GM12872 (cell line): ENCODE results near the gene HTR6.
A peak's percentile ranks its signal among the peaks of the same experiment; 100 is the strongest.

Source experiments
- TF ChIP-seq, protein P1 (sequence below): IDR thresholded peaks from 3 replicates; pipeline ENCODE4 v1.5.1; 2011; ENCODE audit warnings: low read depth, mild to moderate bottlenecking, low read length, moderate library complexity; ENCODE audit not compliant: insufficient read depth

Gene HTR6

DNA sequence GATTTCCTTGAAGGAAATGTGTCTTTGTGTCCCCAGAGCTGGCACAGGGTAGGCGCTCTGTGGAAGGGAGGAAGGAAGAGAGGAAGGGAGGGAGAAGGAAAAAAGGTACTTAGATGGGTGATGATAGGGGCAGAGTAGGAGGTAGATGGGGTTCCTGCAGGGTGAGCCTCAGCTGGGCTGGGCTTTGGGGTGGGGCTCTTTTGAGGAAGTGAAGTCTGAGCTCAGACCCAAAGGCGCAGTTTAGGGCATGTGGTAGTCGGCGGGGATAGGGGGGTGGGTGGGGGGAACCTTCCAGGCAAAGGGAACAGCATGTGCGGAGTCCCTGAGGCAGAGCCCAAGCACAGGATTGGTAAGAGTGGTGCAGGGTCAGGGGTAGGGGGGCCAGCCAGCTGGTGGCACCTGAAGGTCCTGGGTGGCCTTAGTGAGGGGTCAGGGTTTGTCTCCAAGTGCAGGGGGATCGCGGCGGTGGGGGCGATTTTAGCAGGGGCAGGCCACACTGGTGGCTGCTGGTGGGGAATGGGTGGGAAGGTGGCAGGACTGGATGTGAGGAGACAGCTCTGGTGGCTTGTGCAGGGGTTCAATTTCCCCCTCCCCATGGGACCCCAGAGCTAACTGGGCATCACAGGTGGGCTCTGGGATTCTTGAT, 8.4 kb upstream of the HTR6 start:
- TF ChIP-seq, protein P1, sequence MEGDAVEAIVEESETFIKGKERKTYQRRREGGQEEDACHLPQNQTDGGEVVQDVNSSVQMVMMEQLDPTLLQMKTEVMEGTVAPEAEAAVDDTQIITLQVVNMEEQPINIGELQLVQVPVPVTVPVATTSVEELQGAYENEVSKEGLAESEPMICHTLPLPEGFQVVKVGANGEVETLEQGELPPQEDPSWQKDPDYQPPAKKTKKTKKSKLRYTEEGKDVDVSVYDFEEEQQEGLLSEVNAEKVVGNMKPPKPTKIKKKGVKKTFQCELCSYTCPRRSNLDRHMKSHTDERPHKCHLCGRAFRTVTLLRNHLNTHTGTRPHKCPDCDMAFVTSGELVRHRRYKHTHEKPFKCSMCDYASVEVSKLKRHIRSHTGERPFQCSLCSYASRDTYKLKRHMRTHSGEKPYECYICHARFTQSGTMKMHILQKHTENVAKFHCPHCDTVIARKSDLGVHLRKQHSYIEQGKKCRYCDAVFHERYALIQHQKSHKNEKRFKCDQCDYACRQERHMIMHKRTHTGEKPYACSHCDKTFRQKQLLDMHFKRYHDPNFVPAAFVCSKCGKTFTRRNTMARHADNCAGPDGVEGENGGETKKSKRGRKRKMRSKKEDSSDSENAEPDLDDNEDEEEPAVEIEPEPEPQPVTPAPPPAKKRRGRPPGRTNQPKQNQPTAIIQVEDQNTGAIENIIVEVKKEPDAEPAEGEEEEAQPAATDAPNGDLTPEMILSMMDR, result no peak

DNA sequence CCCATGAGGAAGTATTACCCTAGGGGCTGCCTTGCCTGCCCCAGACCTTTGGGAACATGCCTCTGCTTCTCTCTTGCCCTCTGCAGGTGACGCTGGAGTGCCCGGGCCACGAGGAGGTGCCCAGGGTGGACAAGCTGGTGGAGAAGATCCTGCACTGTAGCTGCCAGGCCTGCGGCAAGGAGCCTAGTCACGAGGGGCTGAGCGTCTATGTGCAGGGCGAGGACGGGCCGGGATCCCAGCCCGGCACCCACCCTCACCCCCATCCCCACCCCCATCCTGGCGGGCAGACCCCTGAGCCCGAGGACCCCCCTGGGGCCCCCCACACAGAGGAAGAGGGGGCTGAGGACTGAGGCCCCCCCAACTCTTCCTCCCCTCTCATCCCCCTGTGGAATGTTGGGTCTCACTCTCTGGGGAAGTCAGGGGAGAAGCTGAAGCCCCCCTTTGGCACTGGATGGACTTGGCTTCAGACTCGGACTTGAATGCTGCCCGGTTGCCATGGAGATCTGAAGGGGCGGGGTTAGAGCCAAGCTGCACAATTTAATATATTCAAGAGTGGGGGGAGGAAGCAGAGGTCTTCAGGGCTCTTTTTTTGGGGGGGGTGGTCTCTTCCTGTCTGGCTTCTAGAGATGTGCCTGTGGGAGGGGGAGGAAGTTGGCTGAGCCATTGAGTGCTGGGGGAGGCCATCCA, 7.8 kb upstream of the HTR6 start:
- TF ChIP-seq, protein P1, result no peak

DNA sequence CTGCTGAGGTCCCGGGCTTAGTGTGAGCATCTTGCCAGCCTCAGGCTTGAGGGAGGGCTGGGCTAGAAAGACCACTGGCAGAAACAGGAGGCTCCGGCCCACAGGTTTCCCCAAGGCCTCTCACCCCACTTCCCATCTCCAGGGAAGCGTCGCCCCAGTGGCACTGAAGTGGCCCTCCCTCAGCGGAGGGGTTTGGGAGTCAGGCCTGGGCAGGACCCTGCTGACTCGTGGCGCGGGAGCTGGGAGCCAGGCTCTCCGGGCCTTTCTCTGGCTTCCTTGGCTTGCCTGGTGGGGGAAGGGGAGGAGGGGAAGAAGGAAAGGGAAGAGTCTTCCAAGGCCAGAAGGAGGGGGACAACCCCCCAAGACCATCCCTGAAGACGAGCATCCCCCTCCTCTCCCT, 7.2 kb upstream of the HTR6 start:
- TF ChIP-seq, protein P1, result no peak

DNA sequence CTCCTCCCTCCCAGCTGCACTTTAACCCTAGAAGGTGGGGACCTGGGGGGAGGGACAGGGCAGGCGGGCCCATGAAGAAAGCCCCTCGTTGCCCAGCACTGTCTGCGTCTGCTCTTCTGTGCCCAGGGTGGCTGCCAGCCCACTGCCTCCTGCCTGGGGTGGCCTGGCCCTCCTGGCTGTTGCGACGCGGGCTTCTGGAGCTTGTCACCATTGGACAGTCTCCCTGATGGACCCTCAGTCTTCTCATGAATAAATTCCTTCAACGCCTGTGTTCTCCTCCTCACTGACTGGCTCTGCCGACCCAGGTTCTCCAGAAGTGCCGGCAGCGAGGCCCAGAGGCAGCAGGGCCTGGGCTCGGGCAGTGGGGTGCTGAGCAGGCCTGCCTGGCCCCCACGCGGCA, 6.5 kb upstream of the HTR6 start:
- TF ChIP-seq, protein P1, result no peak

DNA sequence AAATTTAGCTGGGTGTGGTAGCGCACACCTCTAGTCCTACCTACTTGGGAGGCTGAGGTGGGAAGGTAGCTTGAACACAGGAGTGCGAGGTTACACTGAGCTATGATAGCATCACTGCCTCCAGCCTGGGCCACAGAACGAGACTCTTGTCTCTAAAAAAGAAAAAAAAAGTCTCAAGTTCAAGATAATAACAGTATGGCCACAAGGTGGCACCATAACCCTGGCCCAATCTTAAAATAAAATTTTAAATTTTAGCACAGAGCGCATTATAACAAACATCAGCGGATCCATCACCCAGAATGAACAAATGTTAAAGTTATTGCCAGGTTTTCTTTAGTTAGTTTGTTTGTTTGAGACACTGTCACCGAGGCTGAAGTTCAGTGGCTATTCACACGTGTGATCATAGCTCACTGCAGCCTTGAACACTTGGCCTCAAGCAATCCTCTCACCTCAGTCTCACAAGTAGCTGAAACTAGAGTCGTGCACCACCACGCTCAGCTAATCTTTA, 2.9 kb upstream of the HTR6 start:
- TF ChIP-seq, protein P1, result peak; percentile 62; the same call in 2 of the 3 replicates

DNA sequence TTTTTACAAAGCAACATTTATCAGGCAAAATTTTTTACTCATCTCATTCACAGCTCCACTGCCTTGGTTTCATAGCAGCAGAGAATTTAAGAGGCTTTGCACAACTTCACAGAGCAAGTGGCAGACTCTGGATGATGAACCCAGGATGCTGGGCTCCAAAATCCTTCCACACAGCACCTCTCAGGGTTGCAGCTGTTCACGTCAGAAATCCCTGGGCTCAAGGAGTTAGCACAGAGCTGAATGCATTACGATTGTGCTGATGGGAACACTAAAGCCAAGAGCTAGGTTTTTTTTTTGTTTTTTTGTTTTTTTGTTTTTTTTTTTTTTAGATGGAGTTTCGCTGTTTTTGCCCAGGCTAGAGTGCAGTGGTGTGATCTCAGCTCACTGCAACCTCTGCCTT, 2.4 kb upstream of the HTR6 start:
- TF ChIP-seq, protein P1, result no peak

DNA sequence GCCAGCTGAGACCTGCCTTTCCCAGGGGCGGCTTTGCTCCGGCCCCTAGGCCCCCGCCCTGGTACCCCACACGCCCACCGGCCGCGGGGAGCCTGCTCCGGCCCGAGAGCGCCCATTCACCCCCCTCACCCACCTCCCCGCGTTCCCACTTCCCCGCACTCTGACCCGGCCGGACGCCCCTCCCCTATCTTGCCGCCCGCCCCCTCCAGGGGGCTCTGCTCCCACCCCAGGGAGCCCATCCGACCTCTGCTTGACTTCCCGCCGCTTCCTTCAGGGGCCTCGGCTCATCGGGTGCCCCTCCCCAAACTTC, 466 bp downstream of the HTR6 start:
- TF ChIP-seq, protein P1, result no peak
